ENCODE measurements around the gene PTPRD.

DNA sequence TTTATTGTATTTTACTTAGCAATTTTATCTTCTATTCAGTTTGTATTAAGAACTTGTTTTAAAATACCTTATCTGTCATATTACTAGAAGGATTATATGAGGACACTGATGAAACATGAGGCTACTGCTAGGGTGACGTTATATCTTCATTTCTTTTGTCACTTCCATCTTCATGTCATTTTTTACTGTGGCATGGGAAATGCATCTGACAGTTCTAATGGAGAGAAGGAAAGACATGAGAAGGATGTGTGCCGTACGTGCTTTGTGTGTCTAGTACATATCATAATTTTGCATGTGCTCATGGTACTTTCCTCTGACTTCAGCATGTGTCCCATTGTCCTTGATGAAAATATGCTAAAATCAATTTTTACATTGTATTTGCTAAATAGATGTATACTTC is 258.2 kb downstream of the PTPRD start:
- TF ChIP-seq, protein P1, sequence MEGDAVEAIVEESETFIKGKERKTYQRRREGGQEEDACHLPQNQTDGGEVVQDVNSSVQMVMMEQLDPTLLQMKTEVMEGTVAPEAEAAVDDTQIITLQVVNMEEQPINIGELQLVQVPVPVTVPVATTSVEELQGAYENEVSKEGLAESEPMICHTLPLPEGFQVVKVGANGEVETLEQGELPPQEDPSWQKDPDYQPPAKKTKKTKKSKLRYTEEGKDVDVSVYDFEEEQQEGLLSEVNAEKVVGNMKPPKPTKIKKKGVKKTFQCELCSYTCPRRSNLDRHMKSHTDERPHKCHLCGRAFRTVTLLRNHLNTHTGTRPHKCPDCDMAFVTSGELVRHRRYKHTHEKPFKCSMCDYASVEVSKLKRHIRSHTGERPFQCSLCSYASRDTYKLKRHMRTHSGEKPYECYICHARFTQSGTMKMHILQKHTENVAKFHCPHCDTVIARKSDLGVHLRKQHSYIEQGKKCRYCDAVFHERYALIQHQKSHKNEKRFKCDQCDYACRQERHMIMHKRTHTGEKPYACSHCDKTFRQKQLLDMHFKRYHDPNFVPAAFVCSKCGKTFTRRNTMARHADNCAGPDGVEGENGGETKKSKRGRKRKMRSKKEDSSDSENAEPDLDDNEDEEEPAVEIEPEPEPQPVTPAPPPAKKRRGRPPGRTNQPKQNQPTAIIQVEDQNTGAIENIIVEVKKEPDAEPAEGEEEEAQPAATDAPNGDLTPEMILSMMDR (IDR thresholded peaks at IDR 0.05) = no peak
- TF ChIP-seq EZH2phosphoT487 (IDR thresholded peaks at IDR 0.05) (no peak), EZH2 (IDR thresholded peaks at IDR 0.05) (no peak)

Data from neural progenitor cell (in vitro differentiated cells).